ENCODE measurements around the gene ANTXR1.

- TF ChIP-seq CTCF (IDR thresholded peaks at IDR 0.05) (no peak), POLR2AphosphoS5 (IDR thresholded peaks at IDR 0.05) (no peak), POLR2A (IDR thresholded peaks at IDR 0.05) (no peak), EP300 (IDR thresholded peaks at IDR 0.05) (no peak)
These were observed 239.0 kb downstream of the ANTXR1 start for GRCh38 chr2:69251943-69252342.
